ENCODE measurements around the gene HSDL1.

Gene HSDL1

GRCh38 chr16:84107921-84108320 is 37.1 kb downstream of the HSDL1 start:
- DNase-seq (ENCODE audit: low spot score), result no peak

- no peak for DNase-seq (ENCODE audit: low spot score)
Measured at GRCh38 chr16:84105948-84106740, 38.8 kb downstream of the HSDL1 start.

GRCh38 chr16:84105301-84105815 is 39.6 kb downstream of the HSDL1 start:
- DNase-seq (ENCODE audit: low spot score), result no peak

GRCh38 chr16:84104231-84104630 is 40.7 kb downstream of the HSDL1 start:
- no peak for DNase-seq (ENCODE audit: low spot score)

- no peak for DNase-seq (ENCODE audit: low spot score)
Measured at GRCh38 chr16:84103678-84104077, 41.3 kb downstream of the HSDL1 start.

- DNase-seq (ENCODE audit: low spot score), result no peak
Measured at GRCh38 chr16:84098939-84099338, 46.0 kb downstream of the HSDL1 start.

- DNase-seq (ENCODE audit: low spot score), result no peak
Measured at GRCh38 chr16:84096447-84097005, 48.5 kb downstream of the HSDL1 start.

GRCh38 chr16:84095466-84095865 is 49.5 kb downstream of the HSDL1 start:
- no peak for DNase-seq (ENCODE audit: low spot score)

GRCh38 chr16:84093879-84094270 is 51.1 kb downstream of the HSDL1 start:
- no peak for DNase-seq (ENCODE audit: low spot score)

- DNase-seq (ENCODE audit: low spot score), result no peak
Measured at GRCh38 chr16:84093120-84093878, 51.7 kb downstream of the HSDL1 start.

- DNase-seq (ENCODE audit: low spot score), result no peak
Measured at GRCh38 chr16:84091460-84091859, 53.5 kb downstream of the HSDL1 start.

- no peak for DNase-seq (ENCODE audit: low spot score)
Measured at GRCh38 chr16:84090211-84090610, 54.8 kb downstream of the HSDL1 start.

GRCh38 chr16:84088695-84089395 is 56.1 kb downstream of the HSDL1 start:
- DNase-seq (ENCODE audit: low spot score), result no peak

- DNase-seq (ENCODE audit: low spot score), result no peak
Measured at GRCh38 chr16:84087466-84088151, 57.4 kb downstream of the HSDL1 start.

GRCh38 chr16:84087001-84087400 is 58.0 kb downstream of the HSDL1 start:
- DNase-seq (ENCODE audit: low spot score), result no peak

- DNase-seq (ENCODE audit: low spot score), result no peak
Measured at GRCh38 chr16:84086341-84086740, 58.6 kb downstream of the HSDL1 start.

- no peak for DNase-seq (ENCODE audit: low spot score)
Measured at GRCh38 chr16:84085773-84086172, 59.2 kb downstream of the HSDL1 start.

- DNase-seq (ENCODE audit: low spot score), result no peak
Measured at GRCh38 chr16:84085271-84085667, 59.7 kb downstream of the HSDL1 start.

- DNase-seq (ENCODE audit: low spot score), result peak; percentile 69
Measured at GRCh38 chr16:84084570-84085270, 60.3 kb downstream of the HSDL1 start.

GRCh38 chr16:84082835-84083569 is 62.0 kb downstream of the HSDL1 start:
- DNase-seq (ENCODE audit: low spot score), result no peak
